Measurements from ENCODE around the gene ITM2C. TPM values are rescaled to one million over a fixed set of nuclear protein-coding genes. Genes with fewer than 3 reads are reported as not detected.

The ITM2C gene
- total RNA-seq, 2 donors from 2014 or later: 54.7 to 64.9 TPM

DNA sequence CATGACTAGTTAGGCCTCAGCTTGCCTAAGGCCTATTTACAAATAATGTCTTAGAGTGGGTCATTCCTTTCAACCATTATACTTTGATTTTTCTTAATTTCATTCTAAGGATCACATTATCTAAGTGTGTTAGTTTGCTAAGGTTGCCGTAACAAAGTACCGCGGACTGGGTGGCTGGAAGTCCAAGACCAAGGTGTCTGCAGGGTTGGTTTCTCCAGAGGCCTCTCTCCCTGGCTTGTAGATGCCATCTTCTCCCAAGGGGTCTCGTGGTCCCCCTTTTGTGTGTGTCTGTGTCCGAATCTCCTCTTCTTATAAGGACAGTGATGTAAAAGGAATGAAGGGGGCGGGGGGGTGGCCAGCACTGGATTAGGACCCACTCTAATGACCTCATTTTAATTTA, 18.4 kb upstream of the ITM2C start:
- DNase-seq (ENCODE audit: low spot score): no peak
- intact Hi-C loops (cut with DNase I): no loop called here

- intact Hi-C loops (cut with DNase I): no loop called here
- peak; percentile 96 for DNase-seq (ENCODE audit: low spot score)
These were observed 16.8 kb upstream of the ITM2C start for GRCh38 chr2:230847883-230848388.

GRCh38 chr2:230849633-230850357, 14.9 kb upstream of the ITM2C start:
- no peak for DNase-seq (ENCODE audit: low spot score)
- intact Hi-C loops (cut with DNase I): no loop called here

- DNase-seq (ENCODE audit: low spot score): no peak
- intact Hi-C loops (cut with DNase I): no loop called here
These were observed 14.4 kb upstream of the ITM2C start for GRCh38 chr2:230850358-230850658.

DNA sequence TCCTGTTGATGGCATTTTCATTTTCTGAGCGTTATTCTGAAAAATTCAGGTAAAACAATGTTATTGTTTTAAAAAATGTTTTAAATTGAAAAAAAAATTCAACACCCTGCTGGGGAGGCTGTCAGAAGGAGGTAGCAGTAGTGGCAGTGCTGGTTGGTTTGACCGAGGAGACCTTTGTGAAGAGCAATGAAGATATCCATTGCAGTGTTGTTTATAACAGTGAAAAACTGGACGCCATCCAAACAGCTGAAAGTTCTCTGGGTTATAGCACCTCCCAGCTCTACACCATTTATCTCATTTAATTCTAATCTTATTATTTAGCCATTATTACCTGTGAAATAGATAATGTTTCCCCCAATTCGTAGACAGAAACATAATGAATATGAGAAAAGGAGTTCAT, 12.6 kb upstream of the ITM2C start:
- DNase-seq (ENCODE audit: low spot score): no peak
- intact Hi-C loops (cut with DNase I): no loop called here

DNA sequence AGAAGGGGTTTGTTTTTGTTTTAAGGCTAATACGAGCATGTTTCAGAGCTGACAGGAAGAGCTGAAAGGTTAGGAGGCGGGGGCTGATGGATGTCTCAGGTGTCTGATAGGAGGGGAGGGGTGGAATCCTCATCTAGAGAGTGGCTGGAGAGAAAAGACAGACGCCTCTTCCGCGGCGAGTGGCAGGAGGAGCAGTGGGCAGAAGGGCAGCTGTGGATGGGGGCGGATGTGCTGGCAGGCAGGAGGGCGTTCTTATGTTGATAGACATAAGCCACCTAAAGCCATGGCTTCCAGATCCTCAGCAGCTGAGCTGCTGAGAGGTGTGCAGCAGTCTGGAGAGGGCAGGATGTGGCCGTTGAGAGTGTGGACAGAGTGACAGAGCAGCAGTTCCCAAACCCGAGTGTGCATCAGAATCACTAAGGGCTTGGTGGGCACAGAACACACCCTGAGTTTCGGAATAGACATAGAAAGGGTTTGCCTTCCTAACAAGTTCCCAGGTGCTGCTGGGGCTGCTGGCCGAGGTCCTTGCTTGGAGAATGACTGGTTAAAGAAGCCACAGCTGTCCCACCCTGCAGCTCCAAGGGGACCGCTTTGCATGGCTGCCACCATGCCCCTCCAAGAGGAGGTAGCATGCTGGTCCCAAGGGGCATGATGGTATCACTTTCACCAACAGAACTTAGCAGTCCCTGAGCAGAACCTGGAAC, 3.0 kb upstream of the ITM2C start:
- no peak for DNase-seq (ENCODE audit: low spot score)
- intact Hi-C loops (cut with DNase I): no loop called here

DNA sequence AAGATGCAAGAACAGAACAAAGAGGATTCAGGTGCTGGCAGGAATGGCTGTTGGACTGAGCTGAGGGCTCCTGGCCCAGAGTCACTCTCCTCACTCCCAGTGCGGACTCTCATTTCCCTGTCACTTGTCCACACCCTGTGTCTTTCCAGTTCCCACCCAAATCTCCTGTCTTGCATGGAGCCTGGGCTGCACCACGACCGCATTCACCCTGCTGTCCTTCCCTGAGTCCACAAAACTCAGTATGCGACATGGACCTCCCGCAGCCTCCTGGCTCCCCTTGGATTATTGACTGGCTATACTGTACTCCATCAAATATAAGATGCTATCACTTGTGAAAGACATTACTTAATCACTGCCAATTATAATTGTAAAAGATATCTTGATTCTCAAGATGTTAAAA, 2.5 kb upstream of the ITM2C start:
- no peak for DNase-seq (ENCODE audit: low spot score)
- intact Hi-C loops (cut with DNase I): no loop called here

DNA sequence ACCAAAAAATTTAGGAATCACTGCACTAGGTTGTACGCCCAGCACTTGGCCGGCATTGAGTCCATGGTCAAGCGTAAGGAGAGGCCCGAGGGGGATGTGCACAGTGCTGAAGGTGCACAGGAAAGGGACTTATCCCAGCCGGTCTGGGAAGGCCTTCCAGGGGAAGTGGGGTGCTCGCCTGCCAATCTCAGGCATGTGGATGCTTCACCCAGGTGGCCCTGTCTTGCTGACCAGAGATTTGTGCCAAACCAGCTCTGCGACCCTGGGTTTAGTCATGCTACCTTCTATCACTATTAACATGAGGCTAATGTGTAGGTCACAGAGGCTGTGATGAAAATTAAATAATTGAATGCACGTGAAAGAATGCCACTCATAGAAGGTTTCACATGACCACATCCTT, 1.7 kb upstream of the ITM2C start:
- no peak for DNase-seq (ENCODE audit: low spot score)
- intact Hi-C loops (cut with DNase I): no loop called here

- intact Hi-C loops (cut with DNase I): no loop called here
- DNase-seq (ENCODE audit: low spot score): no peak
These were observed 1.2 kb upstream of the ITM2C start for GRCh38 chr2:230863442-230864121.

DNA sequence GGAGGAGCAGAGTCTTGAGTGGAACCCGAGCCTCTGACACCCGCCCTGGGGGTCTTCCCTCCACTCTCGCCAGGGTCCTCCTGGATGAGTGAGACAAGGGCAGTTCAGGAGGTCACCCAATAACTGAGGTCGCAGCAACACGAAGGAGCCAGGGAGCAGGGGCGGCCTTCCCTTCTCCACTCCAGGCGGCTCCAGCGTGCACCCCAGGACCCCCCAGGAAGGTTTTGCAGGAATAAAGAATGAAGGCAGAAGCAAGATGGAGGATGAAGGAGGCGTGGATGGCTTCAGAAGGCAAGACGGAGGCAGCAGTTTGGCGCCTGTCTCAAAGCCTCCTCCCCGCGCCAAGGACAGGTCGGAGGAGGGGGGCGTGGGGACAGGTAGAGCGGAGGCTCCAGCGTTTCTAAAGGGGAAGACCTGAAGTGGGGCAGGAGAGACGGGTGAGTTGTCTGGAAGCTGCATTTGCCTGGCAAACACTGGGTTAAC, 579 bp upstream of the ITM2C start:
- intact Hi-C loops (cut with DNase I): no loop called here

DNA sequence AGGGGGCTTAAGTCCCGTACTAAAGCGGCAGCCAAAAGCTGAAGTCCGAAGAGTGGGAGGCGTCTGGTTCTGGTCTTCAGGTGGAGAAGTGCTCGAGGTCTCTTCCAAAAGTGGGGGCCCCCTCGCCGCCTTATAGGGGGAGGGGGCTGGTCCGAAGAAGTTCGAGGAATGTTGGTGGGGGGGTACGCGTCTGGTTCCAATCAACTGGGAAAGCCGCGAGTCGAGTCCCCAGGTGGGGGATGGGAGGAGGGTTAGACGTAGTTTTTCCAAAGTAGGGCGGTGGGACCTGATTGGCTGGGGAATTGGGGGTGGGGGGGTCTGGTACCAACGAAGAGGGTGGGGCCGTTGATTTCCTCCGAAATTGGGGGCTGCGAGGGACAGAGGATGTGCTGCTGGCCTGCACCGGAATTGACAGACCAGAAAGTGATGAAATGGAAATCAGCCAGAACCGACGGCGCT, 594 bp downstream of the ITM2C start:
- intact Hi-C loops (cut with DNase I): no loop called here
- DNase-seq (ENCODE audit: low spot score): no peak

More for the DNA sequence above, 579 bp upstream of the ITM2C start:
- no peak for DNase-seq (ENCODE audit: low spot score)

DNA sequence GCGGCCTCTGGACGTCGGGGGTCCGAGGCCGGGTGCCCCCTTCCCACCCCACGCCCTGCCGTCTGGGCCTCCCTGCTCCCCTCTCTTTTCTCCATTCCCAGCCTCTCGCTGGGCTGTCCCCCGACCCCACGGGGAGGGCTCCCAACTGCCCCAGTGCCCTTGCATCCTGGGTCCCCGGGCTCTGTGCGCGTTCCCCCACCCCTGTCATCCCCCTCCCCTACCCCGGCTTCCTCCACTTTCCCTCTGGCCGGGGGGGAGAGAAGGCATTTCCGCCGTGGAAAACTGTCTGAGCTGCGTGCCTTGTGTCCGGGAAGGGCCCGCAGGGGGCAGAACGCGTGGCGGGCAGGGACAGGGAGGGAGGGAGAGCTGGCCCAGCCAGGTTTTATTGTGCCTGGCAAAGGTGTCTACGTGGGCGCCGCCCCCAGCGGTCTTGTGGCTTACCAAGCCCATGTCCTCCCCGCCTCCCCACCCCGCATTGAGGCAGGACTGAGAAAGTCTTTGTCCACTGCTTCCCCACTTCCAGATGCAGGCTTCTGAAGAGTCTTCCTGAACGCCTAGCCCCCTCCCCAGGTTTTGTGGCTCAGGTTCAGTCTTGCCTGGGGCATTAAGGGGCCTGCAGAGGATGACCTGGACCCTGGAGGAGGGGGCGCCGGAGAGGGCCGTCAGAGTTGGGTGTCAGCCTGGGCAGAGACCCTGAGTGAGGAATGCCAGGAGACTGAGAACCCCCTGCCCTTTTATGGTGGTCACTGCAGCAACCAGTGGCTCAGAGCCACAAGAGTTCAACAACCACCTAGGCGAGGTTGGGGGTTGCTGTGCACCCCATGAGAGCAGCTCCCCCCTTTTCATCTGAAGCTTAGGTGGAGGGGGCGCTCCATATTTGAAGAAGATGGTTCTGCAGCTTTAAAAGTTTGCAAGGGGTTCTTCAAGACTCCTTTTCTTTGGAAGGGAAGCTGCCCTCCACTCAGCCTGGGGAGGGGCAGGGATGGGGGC, 1.3 kb downstream of the ITM2C start:
- no peak for DNase-seq (ENCODE audit: low spot score)
- intact Hi-C loops (cut with DNase I): no loop called here

DNA sequence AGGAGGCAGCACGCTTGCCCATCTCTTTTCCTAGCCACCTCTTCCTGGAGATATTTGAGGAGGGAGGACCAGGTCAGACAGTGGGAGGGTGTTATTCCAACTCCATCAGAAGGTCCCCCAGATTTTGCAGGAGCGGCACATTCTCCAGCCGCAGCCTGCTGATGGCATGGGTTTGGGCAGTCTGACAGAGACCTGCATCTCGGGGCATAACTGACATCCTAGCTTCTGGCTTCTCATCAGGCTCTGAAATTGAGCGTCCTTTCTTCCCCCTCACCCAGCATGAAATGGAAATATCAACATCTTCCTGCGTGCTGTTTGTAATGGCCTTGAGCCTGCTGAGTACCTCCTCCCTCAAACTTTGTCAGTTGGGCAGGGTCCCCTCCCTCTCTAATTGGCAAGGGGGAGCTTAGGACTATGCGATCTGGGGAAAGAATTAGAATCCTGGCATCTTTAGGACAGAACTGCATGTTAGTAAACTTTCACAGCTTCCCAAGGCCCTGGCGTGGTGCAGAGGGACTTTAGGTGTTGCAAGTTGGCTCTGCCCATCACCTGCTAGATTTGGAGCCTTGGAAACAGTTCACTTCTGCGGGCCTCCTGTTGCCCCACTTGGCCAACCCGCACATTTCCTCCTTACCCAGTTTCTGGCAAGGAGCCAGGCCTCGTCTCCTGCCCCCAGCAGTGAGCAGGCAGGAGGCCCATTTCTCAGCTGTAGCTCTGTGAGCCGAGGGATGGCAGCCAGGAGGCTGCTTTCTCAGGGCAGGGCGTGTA, 2.2 kb downstream of the ITM2C start:
- intact Hi-C loops (cut with DNase I): no loop called here
- DNase-seq (ENCODE audit: low spot score): no peak

- intact Hi-C loops (cut with DNase I): no loop called here
- no peak for DNase-seq (ENCODE audit: low spot score)
These were observed 3.6 kb downstream of the ITM2C start for GRCh38 chr2:230868161-230868946.

- intact Hi-C loops (cut with DNase I): no loop called here
- no peak for DNase-seq (ENCODE audit: low spot score)
These were observed 4.5 kb downstream of the ITM2C start for GRCh38 chr2:230868947-230869913.

- intact Hi-C loops (cut with DNase I): no loop called here
These were observed 5.3 kb downstream of the ITM2C start for GRCh38 chr2:230869914-230870543.

More at GRCh38 chr2:230869914-230870543, 5.3 kb downstream of the ITM2C start:
- DNase-seq (ENCODE audit: low spot score): no peak
